Medulla oblongata (tissue), 1 donor: ENCODE measurements around the gene GRM5.
"Not testable (repeated sequence)": the region's sequence is repeated elsewhere in the genome, so short reads cannot be mapped to it uniquely, and the experiment has no call there.

ENCODE experiments used
- DNase-seq: peaks from one replicate; pipeline ENCODE4 v3.0.0-alpha.2; 2015; ENCODE audit errors: extremely low spot score

GRM5 gene

DNA sequence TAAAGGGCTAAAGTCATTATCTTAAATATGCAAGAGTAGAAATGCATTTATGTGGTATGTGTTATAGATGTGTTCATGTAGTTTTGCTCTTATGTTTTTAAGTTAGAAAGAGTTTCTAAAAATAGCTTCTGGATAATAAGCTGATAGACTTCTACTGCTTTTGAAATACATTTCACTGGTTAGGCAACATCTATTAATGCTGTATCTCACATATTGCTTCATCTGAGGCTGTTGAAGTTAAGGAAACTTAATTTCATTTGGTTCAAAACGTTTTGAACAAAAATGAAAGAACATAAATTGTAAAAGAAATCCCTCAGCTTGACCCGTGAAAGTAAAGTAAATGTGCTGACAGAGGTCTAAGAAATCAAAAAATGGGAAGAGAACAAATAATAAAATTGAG lies 564.2 kb downstream of the GRM5 start:
- DNase-seq, result no peak

DNA sequence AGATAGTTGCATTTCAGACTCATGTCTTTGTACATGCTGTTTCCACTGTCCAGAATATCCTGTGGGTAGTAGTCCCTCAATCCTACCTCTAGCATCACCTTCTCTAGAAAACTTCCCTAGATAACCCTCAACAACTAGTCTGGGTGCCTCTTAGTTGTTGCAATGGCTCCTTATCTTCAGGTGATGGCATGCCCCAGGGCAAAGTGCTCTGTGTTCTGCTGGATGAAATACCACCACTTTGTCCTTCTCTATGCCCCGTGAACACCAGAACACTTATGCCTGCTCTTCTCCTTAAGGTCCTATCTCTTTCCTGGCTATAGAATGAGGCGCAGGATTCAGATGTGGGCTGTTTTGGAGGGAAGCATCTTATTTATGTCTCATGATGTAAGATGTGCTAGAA lies 569.9 kb downstream of the GRM5 start:
- no peak for DNase-seq

DNA sequence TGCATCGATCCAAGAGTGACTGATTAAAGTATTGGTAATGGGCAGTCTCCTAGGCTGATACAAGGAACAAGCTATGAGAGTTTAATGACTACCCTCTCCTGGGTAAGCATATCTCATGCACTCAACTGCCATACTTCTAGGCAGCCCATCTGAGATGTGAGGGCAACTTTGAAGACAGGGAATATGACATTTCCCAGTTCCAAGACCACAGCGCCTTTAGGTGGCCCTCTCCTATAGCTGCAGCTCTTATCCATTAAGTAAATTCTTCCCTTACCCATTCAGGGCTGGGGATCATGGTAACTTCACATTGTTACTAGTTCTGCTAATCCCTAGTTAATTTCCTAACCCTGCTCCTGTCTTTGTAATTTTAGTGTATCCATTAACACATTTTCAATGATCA lies 570.9 kb downstream of the GRM5 start:
- DNase-seq, result no peak

DNA sequence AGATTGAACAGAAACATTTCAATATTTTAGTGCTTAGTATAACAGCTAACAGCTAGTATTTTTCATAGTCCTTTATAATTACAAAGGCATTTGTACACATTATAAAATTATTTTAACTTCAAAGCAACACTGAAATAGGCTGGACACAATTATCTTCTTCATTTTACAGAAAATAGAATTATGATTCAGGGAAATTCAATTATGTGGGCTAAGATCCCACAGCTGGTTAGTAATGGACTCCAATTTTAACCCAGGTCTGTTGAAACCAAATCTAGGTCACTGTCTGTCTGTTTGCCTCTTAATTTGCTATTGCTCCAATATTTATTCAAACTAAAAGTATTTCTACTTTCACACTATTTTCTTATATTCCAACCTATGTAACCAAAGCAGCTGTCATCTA lies 574.1 kb downstream of the GRM5 start:
- DNase-seq, result no peak

DNA sequence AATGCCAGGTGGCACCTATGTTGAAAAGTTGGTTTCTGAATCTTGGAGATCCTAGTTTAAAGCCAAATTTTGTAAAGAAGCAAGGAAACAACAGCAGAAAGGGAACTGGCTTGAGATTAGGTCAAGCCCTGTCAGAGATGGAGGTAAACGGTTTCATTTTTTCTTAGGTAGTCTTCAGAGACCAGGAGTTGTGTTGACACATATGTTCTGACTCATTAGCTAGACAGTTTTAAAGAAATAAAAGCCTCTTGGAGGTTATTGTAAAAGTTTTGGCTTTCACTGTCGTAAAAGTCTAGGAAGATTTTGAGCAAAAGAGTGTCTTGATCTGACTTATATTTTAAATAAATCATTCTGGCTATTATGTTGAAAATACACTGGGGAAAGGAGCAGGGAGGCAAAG lies 576.8 kb downstream of the GRM5 start:
- no peak for DNase-seq

DNA sequence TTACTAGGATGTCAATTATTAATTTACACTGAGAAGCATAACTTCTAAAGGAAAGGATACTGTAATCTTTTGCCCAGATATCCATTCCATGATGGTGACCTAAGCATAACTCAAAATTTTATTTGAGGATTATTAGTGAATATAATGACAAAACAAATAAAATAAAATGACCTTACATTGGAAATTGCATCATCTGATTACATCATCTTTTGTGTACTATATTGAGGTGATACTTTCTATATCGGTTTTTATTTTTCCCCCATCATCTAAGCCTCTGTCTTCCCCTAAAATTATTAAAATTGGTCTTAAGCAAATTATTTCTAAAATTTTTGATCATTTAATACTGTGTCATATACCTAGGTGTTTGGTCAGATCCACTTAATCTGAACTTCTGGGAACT lies 578.1 kb downstream of the GRM5 start:
- no peak for DNase-seq

DNA sequence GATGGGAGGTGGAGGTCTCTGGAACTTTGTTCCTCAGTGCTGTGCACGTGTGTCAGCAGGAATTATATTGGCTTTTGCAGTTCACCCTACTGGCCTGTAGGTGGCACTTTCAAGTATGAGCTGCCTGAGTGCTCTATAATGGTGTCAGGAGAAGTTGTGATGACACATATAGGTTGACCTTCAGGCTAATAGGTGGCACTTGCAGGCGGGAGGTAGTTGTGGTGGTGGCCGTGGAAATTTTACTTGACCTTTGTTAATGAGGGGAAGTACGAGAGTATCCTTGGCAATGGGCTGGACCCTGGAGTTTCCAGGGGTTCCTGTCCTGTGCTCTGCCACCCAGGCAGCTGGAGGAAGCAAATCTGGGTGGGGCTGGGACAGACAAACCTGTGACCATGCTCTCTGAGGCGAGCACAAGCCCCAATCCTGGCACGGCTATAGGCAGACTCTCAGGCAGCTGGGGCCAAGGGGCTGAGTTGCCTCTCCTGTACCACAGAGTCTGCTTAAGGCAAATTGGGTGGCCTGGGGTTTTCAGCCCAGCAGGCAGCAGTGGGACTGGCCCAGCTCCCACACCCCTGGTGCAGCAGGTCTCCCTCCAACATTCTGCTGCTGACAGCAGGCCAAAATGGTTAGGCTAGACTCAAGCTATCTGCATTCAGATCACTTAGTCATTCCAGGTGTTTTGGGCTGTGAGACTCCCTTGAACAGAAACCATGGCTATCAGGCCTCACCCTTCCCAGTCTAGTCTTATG lies 580.7 kb downstream of the GRM5 start:
- DNase-seq, result no peak

DNA sequence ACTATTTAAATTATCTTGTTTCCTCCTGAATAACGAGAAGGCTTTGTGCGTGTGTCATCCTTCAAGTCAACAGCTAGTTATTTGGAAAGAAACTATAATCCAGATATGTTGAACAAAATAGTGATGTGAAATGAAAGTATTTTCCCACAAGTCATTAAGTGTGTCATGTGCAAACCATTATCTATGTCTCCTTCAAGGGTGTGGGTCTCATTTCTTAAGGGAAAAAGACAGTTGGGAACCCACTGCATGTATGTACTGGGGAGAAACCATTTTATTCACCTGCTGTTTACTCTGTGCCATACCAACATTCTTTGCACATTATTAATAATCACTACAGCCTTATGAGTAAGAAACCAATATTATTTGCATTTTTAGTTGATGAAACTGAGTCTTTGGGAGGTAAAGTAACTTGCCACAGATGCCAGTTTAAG lies 582.9 kb downstream of the GRM5 start:
- DNase-seq, result no peak

DNA sequence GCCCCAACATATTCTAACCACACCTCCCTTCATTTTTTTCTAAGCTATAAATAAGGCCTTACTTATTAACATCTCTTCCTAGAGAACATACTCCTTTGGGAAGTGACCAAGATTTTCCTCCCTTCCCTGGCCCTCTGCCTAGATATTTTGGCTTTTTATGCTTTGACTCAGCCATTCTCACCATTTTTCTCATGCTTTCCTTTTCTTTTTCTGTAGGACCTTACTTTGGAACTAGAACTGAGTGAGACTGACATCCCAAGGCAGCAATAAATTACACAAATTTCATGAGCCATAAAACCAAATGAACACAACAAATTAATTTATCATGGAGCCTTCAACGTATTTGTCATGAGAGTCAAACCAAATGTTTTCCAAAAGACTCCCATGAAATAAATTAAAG lies 585.6 kb downstream of the GRM5 start:
- no peak for DNase-seq

DNA sequence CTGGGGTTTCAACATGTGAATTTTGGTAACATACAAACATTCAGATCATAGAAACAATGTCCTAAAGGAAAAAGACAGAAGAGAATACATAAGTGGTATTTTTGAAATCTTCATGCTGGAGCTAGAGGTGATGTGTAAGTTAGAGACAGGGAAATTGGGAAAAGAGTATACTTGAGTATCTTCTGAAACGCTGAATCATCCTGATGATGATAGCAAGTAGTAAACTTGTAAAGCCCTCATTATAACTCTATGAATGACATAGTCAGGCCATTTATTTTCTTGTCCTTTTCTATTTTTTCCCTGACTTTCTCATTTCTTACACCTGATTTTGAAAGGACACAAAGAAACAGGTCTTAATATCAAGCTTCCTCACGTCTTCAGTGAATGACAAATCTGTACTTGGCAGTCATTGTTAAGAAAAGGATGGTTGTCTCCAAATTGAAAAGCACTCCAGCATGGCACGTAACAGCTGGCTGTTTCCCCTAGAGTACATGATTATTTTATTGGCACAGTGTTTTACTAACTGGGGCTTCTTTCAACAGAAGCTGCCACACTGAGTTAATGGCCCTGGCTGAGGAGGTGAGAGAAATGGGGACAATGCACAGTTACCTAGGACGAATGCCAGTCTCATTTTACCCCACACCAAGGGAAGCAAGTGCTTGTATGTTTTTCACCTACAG lies 587.5 kb downstream of the GRM5 start:
- no peak for DNase-seq

DNA sequence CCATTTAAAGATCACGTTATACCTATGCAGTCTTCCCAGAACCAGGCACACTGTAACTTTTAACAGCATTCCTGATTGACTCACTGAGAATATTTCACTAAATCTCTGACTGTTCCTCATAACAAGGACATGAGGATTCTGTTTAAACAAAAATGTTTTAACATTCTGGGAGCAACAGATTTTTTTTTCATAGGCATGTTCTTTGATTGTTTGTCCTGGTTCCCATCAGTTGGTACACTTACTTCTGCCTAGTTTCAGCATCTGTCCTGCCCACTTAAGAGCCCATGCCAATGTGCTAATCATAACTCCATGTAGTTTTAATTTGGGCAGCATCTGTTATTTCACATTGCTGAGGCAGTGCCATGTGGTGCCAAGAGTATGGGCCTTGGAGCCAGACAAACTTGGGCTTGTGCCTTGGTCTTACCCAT lies 589.8 kb downstream of the GRM5 start:
- no peak for DNase-seq

DNA sequence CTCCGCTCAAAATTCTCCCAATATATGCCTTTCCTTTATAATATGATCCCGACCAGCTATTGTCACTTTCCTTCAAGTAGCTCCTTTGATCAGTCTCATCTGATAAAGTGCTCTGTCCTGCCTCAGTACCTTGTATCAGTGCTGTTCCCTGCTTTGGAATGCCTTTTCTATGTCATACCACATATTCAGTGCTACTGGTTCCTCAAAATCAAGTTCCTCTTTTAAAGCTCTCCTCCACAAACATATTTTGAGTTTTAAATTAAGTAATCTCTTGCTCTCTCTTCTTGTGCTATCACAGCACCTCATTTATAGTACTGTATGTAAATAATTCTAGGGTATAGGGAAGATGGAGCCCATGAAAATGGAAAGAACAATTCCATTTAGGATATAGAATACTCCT lies 591.1 kb downstream of the GRM5 start:
- DNase-seq, result peak; percentile 6

DNA sequence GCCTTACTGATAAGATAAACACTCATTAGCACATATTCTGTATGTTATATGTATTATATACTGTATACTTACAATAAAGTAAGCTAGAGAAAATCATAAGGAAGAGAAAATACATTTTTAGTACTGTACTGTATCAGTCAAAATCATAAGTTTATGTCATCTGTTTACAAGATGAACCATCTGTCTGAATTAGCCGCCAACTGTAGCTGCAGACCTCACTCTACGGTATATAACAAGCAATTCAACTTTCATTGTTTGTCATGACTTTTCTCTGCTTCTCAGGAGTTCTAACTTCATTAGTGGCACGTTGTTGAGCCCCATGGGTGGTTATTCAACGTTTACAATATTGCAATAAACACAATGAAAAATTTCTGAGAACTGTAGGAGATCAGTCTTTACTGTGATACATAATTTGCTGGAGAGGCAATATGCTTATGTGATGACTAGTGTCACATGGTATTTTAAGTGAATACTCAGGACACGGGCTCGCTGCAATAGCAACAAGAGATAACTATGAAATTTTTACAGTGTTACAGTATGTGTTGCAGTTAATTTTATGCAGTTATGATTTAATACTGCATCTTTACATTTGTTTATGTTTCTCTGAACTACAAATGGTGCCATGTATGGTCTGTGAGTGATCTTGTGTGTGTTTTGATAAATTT lies 596.1 kb downstream of the GRM5 start:
- no peak for DNase-seq

DNA sequence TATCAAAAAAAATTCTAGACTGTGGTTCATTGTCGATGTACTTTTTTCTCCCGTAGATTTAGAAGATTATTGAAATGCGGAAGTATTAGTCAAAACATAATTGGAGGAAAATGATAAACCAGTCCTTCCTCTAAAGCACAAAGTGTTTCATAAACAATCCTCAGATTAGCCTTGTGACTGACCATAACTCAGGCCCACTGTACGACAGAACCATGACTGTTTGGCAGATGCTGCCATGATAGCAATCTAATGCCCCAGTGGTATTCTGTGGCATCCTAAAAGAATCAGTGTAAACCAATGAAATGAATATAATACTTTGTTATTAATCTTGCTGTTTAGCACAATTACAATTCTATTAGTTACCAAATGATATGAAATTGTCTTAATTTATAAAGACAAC lies 601.3 kb downstream of the GRM5 start:
- no peak for DNase-seq

DNA sequence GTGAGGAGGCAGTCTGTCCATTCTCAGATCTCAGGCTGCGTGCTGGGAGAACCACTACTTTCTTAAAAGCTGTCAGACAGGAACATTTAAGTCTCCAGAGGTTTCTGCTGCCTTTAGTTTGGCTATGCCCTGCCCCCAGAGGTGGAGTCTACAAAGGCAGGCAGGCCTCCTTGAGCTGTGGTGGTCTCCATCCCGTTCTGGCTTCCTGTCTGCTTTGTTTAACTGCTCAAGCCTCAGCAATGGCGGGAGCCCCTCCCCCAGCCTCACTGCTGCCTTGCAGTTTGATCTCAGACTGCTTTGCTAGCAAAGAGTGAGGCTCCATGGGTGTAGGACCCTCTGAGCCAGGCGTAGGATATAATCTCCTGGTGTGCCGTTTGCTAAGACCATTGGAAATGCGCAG lies 602.5 kb downstream of the GRM5 start:
- not testable (repeated sequence) for DNase-seq

DNA sequence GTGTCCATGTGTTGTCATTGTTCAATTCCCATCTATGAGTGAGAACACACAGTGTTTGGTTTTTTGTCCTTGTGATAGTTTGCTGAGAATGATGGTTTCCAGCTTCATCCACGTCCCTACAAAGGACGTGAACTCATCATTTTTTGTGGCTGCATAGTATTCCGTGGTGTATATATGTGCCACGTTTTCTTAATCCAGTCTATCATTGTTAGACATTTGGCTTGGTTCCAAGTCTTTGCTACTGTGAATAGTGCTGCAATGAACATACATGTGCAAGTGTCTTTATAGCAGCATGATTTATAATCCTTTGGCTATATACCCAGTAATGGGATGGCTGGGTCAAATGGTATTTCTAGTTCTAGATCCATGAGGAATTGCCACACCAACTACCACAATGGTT lies 607.7 kb downstream of the GRM5 start:
- not testable (repeated sequence) for DNase-seq

DNA sequence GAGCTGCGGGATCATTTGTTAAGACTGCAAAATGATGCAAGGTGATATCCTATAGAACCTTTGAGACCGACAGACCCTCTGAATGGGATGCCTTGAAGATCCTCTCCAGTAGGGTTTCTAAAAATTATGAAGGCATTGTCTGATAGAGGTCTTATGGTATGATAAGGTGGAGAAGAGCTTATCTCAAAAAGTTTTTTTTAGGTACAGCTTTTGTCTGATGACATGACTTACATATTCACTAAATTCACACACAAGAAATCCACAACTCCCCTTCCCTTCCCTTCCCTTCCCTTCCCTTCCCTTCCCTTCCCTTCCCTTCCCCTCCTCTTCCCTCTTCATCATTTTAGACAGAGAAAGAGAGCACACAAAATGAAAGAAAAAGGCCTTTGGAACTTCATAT lies 609.8 kb downstream of the GRM5 start:
- DNase-seq, result no peak

DNA sequence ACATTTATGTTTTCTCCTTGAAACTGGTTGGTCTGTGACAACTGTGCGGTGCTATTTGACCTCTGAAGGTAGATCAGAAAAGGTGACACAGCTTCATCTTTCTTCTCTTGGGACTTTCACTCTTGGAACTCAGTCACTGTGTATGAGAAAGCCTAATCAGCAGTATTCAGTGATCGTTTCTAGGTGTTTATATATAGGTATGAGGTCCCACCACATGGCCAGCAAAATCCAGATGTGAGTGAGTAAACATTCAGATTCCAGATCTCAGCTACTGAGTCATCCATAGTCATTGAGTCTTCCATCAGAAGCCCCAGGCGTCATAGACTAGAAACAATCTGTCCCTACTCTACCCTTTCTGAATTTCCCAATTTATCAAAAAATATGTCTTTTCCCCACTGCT lies 610.9 kb downstream of the GRM5 start:
- no peak for DNase-seq
